ENCODE results near the gene RFFL. TPM values are rescaled to one million over a fixed set of nuclear protein-coding genes. Genes with fewer than 3 reads are reported as not detected.
"Not testable (repeated sequence)": the region's sequence is repeated elsewhere in the genome, so short reads cannot be mapped to it uniquely, and the experiment has no call there.

RFFL gene
- total RNA-seq, 5 donors from 2014 or later (not counting 1 experiment from before 2014, with no cell fraction given) = 51.3 to 80.2 (median 74.1) TPM

DNA sequence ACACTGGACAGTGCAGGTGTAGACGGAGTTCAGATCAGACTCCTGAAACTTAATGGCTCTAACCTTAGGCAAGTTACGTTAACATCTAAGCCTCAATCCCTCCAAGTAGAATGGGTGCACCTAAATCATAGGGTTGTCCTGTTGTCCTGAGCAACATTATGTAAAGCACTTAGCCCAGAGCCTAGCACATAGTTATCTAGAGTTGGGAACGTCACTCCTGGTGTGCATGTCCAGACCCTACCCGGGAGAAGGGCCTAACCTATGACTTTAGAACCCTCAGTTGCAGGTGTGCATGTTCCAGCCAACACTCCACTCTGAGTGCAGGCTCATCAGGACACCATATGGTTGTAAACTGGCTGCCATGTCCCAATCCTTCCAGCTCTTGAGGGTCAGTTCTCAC, 57.2 kb downstream of the RFFL start:
- Mint-ChIP-seq H3K27me3 (no peaks in the 10 kb centered on the region), H3K4me3 (no peak overlapping the region), H3K4me1 (peaks cover 0 to 7% (median 0%) of the 10 kb centered on the region in 3 donors), H3K9me3 (no peaks in the 10 kb centered on the region), H3K27ac (peak overlapping the region in 1 of 2 donors; percentile 72), H3K36me3 (peaks cover 44% of the 10 kb centered on the region)
- H3K27ac ChIP-seq (ENCODE audit: low read length) = no peak overlapping the region
- H3K4me1 ChIP-seq (ENCODE audit: control insufficient read depth in 1 of 2, extremely low read depth in 1 of 2, insufficient read depth in 2 of 2, low read length in 2 of 2) = no peaks in the 10 kb centered on the region
- ChIA-PET CTCF (interaction anchor here in 1 of 2 donors (0.7 kb wide), 1 partner anchor 22 kb away, joined by 5 read pairs; no protein-coding TSS in a partner anchor), POLR2A (no interaction called here)
- WGBS (ENCODE audit: insufficient coverage) = 95% methylated on average over 3 of the region's 4 CpGs
- H3K4me3 ChIP-seq (ENCODE audit: control insufficient read depth in 1 of 2, extremely low read depth in 1 of 2, low read length in 1 of 2) = no peak overlapping the region
- H3K9me3 ChIP-seq = no peaks in the 10 kb centered on the region
- ATAC-seq (replicated peaks in 1 of 4) (peak in 1 of 4 experiments; percentile 20), DNase-seq (no peak)
- peaks cover 11 to 58% of the 10 kb centered on the region in 2 donors for H3K36me3 ChIP-seq (ENCODE audit: control insufficient read depth in 2 of 2, extremely low read depth in 1 of 2, insufficient read depth in 1 of 2, low read length in 1 of 2)
- no peaks in the 10 kb centered on the region for H3K27me3 ChIP-seq (replicated peaks in 1 of 2; ENCODE audit: control insufficient read depth in 2 of 2, extremely low read depth in 1 of 2, insufficient read depth in 2 of 2, low read length in 1 of 2)

DNA sequence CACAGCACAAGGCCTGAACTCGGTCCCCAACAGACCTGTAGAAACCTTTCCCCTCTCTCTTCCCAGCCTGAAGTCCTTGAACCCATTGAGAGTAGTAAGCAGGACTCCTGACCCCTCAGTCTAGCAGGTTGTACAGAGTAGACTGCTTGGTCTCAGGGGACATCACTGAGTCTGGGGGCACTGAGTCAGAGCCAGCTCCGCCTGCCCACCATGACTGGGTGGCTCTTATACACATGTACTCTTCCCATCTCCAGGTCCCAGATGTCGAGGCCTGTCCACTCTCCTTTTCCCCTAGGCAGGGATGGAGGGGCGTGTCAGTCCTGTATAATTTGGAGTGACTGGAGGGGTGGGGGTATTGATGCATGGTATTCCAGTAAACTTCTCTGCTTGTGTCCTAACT, 59.7 kb downstream of the RFFL start:
- peaks cover 34% of the 10 kb centered on the region for H3K36me3 Mint-ChIP-seq
- no CpG with 5 or more reads among the region's 4 CpGs for WGBS (ENCODE audit: insufficient coverage)

DNA sequence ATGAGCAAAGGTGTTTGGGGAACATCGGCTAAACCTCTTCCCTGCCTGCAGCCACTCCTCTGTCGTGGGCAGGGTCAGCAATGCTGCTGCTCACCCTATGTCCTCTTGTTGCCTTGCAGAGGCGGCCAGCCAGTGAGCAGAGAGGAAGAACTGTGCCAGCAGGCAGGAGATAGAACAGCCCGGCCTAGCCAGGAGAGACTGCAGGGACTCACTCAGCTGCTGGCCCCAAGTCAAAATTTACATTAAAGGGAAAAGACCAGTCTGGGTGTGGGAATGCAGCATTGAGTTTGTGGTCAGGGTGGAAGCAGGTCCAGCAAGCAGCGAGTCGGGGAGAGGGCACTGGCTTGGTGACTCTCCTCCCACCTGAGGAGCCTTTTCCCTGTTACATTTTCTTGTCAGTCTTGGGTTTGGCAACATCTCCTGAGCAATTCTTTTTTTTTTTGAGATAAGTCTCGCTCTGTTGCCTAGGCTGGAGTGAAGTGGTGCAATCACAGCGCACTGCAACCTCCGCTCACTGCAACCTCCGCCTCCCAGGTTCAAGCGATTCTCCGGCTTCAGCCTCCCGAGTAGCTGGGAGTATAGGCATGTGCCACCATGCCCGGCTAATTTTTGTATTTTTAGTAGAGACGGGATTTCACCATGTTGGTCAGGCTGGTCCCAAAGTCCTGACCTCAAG, 60.5 kb downstream of the RFFL start:
- peak overlapping the region; percentile 55 for H3K27ac Mint-ChIP-seq
- H3K36me3 Mint-ChIP-seq = peaks cover 36% of the 10 kb centered on the region
- H3K9me3 ChIP-seq = no peaks in the 10 kb centered on the region
- DNase-seq (no peak), ATAC-seq (replicated peaks in 1 of 4) (no peak)
- peaks cover 0 to 7% of the 10 kb centered on the region in 2 experiments for H3K4me1 ChIP-seq (ENCODE audit: control insufficient read depth in 1 of 2, extremely low read depth in 1 of 2, insufficient read depth in 2 of 2, low read length in 2 of 2)
- no peak overlapping the region for H3K4me3 Mint-ChIP-seq
- no peaks in the 10 kb centered on the region for H3K9me3 Mint-ChIP-seq
- ChIA-PET POLR2A (interaction anchor here in 1 of 2 donors (0.7 kb wide), 1 partner anchor 70 kb away, joined by 3 read pairs; no protein-coding TSS in a partner anchor), CTCF (no interaction called here)
- no peak overlapping the region for H3K27ac ChIP-seq (ENCODE audit: low read length)
- no peaks in the 10 kb centered on the region for H3K27me3 Mint-ChIP-seq
- no peaks in the 10 kb centered on the region for H3K27me3 ChIP-seq (replicated peaks in 1 of 2; ENCODE audit: control insufficient read depth in 2 of 2, extremely low read depth in 1 of 2, insufficient read depth in 2 of 2, low read length in 1 of 2)
- H3K4me3 ChIP-seq (ENCODE audit: control insufficient read depth in 1 of 2, extremely low read depth in 1 of 2, low read length in 1 of 2) = no peak overlapping the region
- WGBS (ENCODE audit: insufficient coverage) = 96% methylated on average over 10 of the region's 15 CpGs
- peaks cover 11 to 49% of the 10 kb centered on the region in 2 donors for H3K36me3 ChIP-seq (ENCODE audit: control insufficient read depth in 2 of 2, extremely low read depth in 1 of 2, insufficient read depth in 1 of 2, low read length in 1 of 2)
- peaks cover 5 to 12% (median 6%) of the 10 kb centered on the region in 3 donors for H3K4me1 Mint-ChIP-seq

More for the DNA sequence above, 59.7 kb downstream of the RFFL start:
- ATAC-seq (replicated peaks in 1 of 4) = no peak
- ChIA-PET POLR2A (interaction anchor here in 1 of 2 donors (0.7 kb wide), 1 partner anchor 71 kb away, joined by 3 read pairs; no protein-coding TSS in a partner anchor), CTCF (no interaction called here)
- no peaks in the 10 kb centered on the region for H3K9me3 ChIP-seq
- no peak for DNase-seq
- peaks cover 11 to 51% of the 10 kb centered on the region in 2 donors for H3K36me3 ChIP-seq (ENCODE audit: control insufficient read depth in 2 of 2, extremely low read depth in 1 of 2, insufficient read depth in 1 of 2, low read length in 1 of 2)
- no peak overlapping the region for H3K27ac ChIP-seq (ENCODE audit: low read length)
- no peaks in the 10 kb centered on the region for H3K9me3 Mint-ChIP-seq
- H3K4me3 ChIP-seq (ENCODE audit: control insufficient read depth in 1 of 2, extremely low read depth in 1 of 2, low read length in 1 of 2) = no peak overlapping the region
- H3K27ac Mint-ChIP-seq = peak overlapping the region; percentile 52 to 55
- no peak overlapping the region for H3K4me3 Mint-ChIP-seq
- no peaks in the 10 kb centered on the region for H3K4me1 ChIP-seq (ENCODE audit: control insufficient read depth in 1 of 2, extremely low read depth in 1 of 2, insufficient read depth in 2 of 2, low read length in 2 of 2)
- H3K4me1 Mint-ChIP-seq = peaks cover 0 to 7% (median 0%) of the 10 kb centered on the region in 3 donors
- H3K27me3 Mint-ChIP-seq = no peaks in the 10 kb centered on the region
- H3K27me3 ChIP-seq (replicated peaks in 1 of 2; ENCODE audit: control insufficient read depth in 2 of 2, extremely low read depth in 1 of 2, insufficient read depth in 2 of 2, low read length in 1 of 2) = no peaks in the 10 kb centered on the region

DNA sequence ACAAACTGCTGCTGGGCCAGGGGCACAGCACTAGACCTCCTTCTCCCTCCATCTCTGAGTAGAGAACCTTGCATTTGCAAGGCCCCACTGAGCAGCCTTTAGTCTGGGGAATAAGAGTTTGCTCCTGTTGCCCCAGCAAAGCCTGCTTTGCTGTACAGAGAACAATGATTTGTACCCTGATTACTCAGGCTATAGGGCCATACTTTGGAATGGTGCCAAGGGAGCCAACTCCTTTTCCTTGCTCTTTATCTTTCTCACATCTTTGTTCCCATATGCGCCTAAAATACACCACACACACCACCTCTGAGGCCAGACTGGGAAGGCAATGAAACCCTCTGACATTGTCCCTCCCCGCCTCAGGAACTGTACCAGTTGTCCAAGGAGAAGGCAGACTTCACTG, 62.0 kb downstream of the RFFL start:
- Mint-ChIP-seq H3K4me3 (no peak overlapping the region), H3K27ac (peak overlapping the region; percentile 58 to 83), H3K36me3 (peaks cover 27% of the 10 kb centered on the region), H3K27me3 (no peaks in the 10 kb centered on the region), H3K4me1 (peaks cover 6 to 7% (median 6%) of the 10 kb centered on the region in 3 donors), H3K9me3 (no peaks in the 10 kb centered on the region)
- H3K9me3 ChIP-seq = no peaks in the 10 kb centered on the region
- ChIA-PET POLR2A (no interaction called here), CTCF (no interaction called here)
- ATAC-seq (replicated peaks in 1 of 4) (no peak), DNase-seq (no peak)
- no peaks in the 10 kb centered on the region for H3K27me3 ChIP-seq (replicated peaks in 1 of 2; ENCODE audit: control insufficient read depth in 2 of 2, extremely low read depth in 1 of 2, insufficient read depth in 2 of 2, low read length in 1 of 2)
- H3K27ac ChIP-seq (ENCODE audit: low read length) = no peak overlapping the region
- peaks cover 11 to 52% of the 10 kb centered on the region in 2 donors for H3K36me3 ChIP-seq (ENCODE audit: control insufficient read depth in 2 of 2, extremely low read depth in 1 of 2, insufficient read depth in 1 of 2, low read length in 1 of 2)
- H3K4me1 ChIP-seq (ENCODE audit: control insufficient read depth in 1 of 2, extremely low read depth in 1 of 2, insufficient read depth in 2 of 2, low read length in 2 of 2) = peaks cover 0 to 8% of the 10 kb centered on the region in 2 experiments
- no CpG with 5 or more reads among the region's 2 CpGs for WGBS (ENCODE audit: insufficient coverage)
- no peak overlapping the region for H3K4me3 ChIP-seq (ENCODE audit: control insufficient read depth in 1 of 2, extremely low read depth in 1 of 2, low read length in 1 of 2)

DNA sequence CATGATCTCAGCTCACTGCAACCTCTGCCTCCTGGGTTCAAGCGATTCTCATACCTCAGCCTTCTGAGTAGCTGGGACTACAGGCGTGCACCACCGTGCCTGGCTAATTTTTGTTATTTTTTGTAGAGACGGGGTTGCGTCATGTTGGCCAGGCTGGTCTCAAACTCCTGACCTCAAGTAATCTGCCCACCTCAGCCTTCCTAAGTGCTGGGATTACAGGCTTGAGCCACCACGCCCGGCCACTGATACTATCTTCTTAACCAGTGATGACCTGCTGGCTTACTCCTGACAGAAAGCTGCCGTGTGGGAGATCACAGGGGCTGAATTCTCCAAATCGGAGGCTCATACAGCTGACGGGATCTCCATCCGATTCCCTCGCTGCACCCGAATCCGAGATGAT, 62.5 kb downstream of the RFFL start:
- ATAC-seq (replicated peaks in 1 of 4); H3K27ac ChIP-seq (ENCODE audit: low read length); H3K27me3 Mint-ChIP-seq; POLR2A ChIA-PET; H3K9me3 ChIP-seq; H3K4me1 ChIP-seq (ENCODE audit: control insufficient read depth in 1 of 2, extremely low read depth in 1 of 2, insufficient read depth in 2 of 2, low read length in 2 of 2); H3K27me3 ChIP-seq (replicated peaks in 1 of 2; ENCODE audit: control insufficient read depth in 2 of 2, extremely low read depth in 1 of 2, insufficient read depth in 2 of 2, low read length in 1 of 2); DNase-seq; H3K4me1 Mint-ChIP-seq; H3K9me3 Mint-ChIP-seq; H3K4me3 ChIP-seq (ENCODE audit: control insufficient read depth in 1 of 2, extremely low read depth in 1 of 2, low read length in 1 of 2); H3K4me3 Mint-ChIP-seq: not testable (repeated sequence)
- WGBS (ENCODE audit: insufficient coverage) = 97% methylated on average over 9 of the region's 14 CpGs
- CTCF ChIA-PET = interaction anchor here in 1 of 2 donors (0.7 to 2.6 kb wide), 2 partner anchors 74 to 118 kb away, joined by 3 to 14 read pairs; partner anchors contain the start of gene RAD51D
- peak overlapping the region; percentile 58 to 83 for H3K27ac Mint-ChIP-seq
- H3K36me3 ChIP-seq (ENCODE audit: control insufficient read depth in 2 of 2, extremely low read depth in 1 of 2, insufficient read depth in 1 of 2, low read length in 1 of 2) = peaks cover 11 to 58% of the 10 kb centered on the region in 2 donors
- peaks cover 31% of the 10 kb centered on the region for H3K36me3 Mint-ChIP-seq

DNA sequence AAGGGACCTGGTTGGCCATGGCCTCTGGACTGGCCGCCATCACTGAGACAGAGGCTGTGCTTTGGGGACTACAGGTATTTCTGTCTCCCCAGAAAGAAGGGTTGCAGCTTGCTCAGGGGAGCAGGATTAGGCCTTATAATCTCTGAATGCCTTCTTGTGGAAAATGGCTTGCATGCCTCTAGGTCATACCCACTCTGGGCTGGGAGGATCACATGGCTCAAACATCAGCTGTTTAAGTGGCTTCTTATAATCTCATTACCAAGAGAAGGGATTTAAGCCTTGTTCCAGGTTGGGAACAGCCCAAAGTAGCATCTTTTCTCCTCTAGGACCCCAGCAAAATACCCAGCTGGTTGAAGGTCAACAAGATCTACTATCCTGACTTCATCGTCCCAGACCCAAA, 64.1 kb downstream of the RFFL start:
- Mint-ChIP-seq H3K36me3 (peaks cover 34% of the 10 kb centered on the region), H3K27ac (peak overlapping the region in 1 of 2 donors; percentile 64), H3K9me3 (no peaks in the 10 kb centered on the region), H3K4me3 (no peak overlapping the region), H3K4me1 (peaks cover 6 to 7% (median 6%) of the 10 kb centered on the region in 3 donors), H3K27me3 (no peaks in the 10 kb centered on the region)
- ATAC-seq (replicated peaks in 1 of 4) = no peak
- Histone ChIP-seq H3K27me3 (replicated peaks in 1 of 2; ENCODE audit: control insufficient read depth in 2 of 2, extremely low read depth in 1 of 2, insufficient read depth in 2 of 2, low read length in 1 of 2) (no peaks in the 10 kb centered on the region), H3K9me3 (no peaks in the 10 kb centered on the region), H3K36me3 (ENCODE audit: control insufficient read depth in 2 of 2, extremely low read depth in 1 of 2, insufficient read depth in 1 of 2, low read length in 1 of 2) (peaks cover 7 to 69% of the 10 kb centered on the region in 2 donors), H3K4me1 (ENCODE audit: control insufficient read depth in 1 of 2, extremely low read depth in 1 of 2, insufficient read depth in 2 of 2, low read length in 2 of 2) (peaks cover 0 to 8% of the 10 kb centered on the region in 2 experiments), H3K4me3 (ENCODE audit: control insufficient read depth in 1 of 2, extremely low read depth in 1 of 2, low read length in 1 of 2) (no peak overlapping the region), H3K27ac (ENCODE audit: low read length) (no peak overlapping the region)
- no peak for DNase-seq
- 94% methylated on average over 2 of the region's 2 CpGs for WGBS (ENCODE audit: insufficient coverage)
- POLR2A ChIA-PET = no interaction called here
- CTCF ChIA-PET = interaction anchor here (0.5 to 2.6 kb wide), 9 partner anchors 9 to 122 kb away, joined by 3 to 14 read pairs (median 3); partner anchors contain the start of genes FNDC8 (in 1 of the 2), RAD51D (in 1 of the 2) and RFFL (in 1 of the 2)
